NCI-H2196 treated with DMSO at 0.1 percent for 48 hours (cell line): ENCODE results near the gene ARHGAP10.
"Not testable (repeated sequence)": the region's sequence is repeated elsewhere in the genome, so short reads cannot be mapped to it uniquely, and the experiment has no call there.

Experiments
- DNase-seq: peaks from one replicate; lab custom pipeline; 2025; ENCODE audit not compliant: unreplicated experiment; lab: John Stamatoyannopoulos, UW

Gene ARHGAP10

GRCh38 chr4:147980586-147980985 lies 248.7 kb downstream of the ARHGAP10 start:
- no peak for DNase-seq

GRCh38 chr4:147981305-147981704 lies 249.4 kb downstream of the ARHGAP10 start:
- DNase-seq = no peak

DNA sequence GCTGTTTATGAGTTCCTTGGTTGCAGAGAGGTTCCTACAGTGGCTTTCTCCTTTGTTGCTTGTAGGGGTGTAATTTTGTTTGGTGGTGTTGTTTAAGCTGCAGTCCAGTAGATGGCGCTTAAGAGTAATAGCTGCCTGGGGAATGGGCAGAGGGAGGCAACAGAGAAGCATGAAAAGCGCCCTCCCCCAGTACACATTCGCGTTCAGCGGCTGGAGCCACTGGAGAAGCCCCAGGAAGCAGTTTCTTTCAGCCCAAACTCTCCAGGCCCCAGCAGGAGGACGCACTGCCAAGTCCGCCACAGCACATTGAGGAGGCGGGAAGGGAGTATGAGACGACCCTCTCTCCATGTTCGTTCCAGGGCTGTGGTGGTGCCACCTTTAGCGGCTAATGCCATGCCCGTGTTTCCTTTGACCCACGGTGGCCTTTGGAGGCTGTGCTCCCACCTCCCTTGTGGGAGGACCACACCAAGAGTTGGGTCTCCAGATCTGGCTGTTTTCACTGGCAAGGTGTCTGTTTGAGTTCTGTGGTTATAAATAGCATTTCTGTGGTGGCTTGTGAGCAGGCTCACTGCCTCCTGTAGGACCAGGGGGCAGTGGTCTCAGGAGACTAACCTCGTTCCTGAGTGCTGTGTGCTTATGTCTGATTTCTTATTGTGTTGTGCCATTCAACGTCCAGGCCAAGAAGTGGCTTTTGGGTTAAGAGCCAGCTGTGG lies 252.3 kb downstream of the ARHGAP10 start:
- DNase-seq = no peak

DNA sequence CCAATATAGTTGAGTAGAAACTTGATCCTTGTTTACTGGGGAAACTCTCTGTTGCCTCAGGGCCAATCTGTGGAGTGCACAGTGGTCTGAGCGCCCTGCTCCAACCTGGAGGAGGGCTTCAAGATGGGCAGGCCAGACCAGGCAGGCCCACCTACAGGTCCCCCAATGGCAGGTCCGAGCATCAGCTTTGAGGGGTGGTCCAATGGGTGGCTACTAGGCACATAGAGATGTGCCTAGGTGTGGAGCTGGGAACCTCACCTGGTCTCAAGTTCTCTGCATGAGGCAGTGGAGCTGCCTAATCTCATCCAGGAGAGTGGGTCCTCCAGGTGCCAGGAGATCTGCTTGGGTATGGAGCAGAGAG lies 252.9 kb downstream of the ARHGAP10 start:
- no peak for DNase-seq

DNA sequence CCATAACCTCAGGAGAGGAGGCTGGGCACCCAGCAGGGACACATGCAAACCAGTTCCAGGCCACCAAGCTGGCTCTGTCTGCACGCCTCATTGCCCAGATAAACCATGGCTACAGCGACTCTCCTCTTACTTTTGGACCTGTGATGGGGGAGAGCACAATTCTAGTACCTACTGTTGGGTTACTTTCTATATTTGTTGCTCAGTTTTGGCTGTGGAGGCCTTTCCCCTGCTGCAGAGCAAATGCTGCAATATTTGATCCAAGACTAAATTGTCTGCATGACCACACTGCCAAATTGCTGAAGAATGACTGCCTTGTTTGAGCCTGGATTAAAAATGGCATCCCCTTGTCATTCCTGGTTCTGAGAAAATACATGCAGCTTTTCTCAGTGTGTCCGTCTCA lies 253.5 kb downstream of the ARHGAP10 start:
- DNase-seq = no peak

- DNase-seq = no peak
Observed at GRCh38 chr4:147987252-147987651, 255.4 kb downstream of the ARHGAP10 start.

- no peak for DNase-seq
Observed at GRCh38 chr4:147991543-147992283, 259.8 kb downstream of the ARHGAP10 start.

- no peak for DNase-seq
Observed at GRCh38 chr4:147994076-147994475, 262.2 kb downstream of the ARHGAP10 start.

DNA sequence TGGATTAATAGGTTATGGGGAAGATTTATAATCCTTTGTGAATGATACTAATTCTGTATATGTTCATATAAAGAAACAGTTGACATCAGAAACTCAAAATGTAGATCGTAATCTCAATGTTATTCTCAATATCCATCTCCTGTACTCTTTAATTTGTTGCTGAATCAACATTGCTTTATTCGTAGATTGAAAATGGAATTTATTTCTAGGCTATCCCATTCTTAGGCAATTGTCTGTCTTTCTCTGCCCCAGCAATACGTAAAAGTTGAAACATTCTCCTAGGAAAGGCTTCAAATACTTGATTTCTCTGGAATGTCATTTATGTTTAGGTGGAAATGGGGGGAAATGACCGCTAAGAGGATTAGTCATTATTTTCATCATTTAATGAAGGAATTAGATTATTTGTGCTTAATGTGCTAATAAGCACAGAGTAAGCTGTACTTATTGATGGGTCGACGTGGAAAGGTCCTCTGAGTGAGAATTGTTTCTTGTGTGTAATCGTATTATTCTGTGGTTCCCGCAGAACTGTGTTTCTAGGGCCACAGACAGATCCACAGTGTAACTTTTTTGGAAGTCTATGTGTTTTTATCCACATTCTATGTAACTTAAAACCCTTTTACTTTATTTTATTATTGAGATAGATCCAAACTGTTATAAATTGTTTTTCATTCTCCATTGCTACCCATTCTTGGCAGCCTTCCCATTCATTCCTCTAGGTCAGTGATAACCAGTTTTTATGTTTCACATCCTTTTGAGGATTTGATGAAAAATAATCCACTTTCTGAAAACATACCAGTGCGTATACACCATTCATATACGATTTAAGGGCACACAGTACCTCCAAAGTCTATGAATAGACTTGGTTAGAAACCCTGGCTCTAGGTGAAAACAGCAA lies 262.9 kb downstream of the ARHGAP10 start:
- DNase-seq = no peak

DNA sequence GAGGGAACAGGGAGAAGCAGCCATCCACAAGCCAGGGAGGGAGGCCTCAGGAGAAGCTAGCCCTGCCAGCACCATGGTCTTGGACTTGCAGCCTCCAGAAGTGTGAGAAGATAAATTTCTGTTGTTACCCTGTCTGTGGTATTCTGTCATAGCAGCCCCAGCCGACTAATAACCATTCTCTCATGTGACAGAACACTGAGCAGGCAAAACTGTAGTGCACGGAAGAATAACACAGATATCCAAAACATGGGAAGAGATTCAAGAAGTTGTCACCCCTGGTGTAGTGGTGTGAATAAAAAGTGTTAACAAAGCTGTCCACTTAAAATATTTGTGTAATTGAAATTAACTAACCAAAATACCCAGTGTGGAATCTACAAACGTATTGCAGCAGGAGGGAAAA lies 265.0 kb downstream of the ARHGAP10 start:
- DNase-seq = no peak

- DNase-seq = not testable (repeated sequence)
Observed at GRCh38 chr4:148000038-148000437, 268.1 kb downstream of the ARHGAP10 start.

GRCh38 chr4:148004228-148004857 lies 272.5 kb downstream of the ARHGAP10 start:
- DNase-seq = no peak

- no peak for DNase-seq
Observed at GRCh38 chr4:148006001-148006400, 274.1 kb downstream of the ARHGAP10 start.

DNA sequence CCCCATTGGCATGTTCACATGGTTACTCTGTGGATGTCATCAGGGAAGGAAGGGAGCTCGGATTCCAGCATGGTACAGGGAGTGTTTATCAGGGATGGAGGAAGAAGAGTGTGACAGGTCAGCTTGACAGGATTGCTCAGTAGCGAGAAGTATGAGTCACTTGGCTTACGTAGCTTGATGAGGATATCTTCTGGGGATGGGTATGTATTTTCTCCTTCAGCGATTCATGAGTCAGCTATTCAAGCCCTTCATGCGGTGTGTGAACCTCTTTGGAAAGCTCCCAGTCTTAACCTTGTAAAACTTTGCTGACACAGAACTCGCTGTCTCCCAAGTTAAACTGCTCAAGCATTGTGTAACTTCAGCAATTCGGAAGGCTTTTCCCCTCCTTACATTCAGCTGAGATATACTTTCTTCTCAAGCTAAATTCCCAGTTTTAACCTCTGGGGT lies 275.4 kb downstream of the ARHGAP10 start:
- DNase-seq = no peak

DNA sequence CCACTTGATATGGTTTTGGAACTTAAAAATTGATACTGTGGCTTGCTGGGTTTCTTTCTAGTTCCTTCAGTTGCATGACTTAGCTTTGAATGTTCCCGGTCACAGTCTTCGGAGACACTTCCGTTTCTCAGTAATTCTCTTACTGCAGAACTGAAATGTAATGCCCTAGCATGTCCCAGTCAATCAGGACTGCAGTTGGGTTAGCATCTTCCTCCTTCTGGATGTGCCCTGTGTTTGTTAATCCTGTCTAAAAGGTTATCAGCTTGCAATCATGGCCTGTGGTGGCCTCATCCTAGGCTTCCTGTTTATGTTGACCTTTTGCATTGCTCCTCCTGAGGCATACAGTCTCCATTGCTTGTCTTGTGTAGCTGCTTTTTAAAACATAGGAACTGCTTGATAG lies 275.9 kb downstream of the ARHGAP10 start:
- DNase-seq = no peak

DNA sequence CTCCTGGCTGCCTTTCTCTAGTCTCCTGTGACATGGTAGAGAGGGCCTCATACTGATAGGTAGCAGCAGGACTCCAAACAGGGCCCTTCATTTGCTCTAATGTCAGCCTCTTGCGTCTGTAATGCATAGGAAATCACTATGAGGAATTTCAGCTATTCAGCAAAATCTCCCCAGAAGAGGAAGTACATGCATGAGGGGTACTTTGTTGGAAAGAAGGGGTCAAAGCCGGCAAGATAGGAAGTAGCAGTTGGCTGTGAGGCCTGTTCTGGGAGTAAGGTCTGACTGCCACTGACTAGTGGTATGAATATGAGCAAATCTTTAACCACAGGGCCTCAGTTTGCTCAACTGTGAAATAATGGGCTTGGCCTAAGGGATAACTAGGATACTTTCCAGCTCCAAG lies 283.2 kb downstream of the ARHGAP10 start:
- DNase-seq = no peak

- no peak for DNase-seq
Observed at GRCh38 chr4:148015468-148015867, 283.6 kb downstream of the ARHGAP10 start.

DNA sequence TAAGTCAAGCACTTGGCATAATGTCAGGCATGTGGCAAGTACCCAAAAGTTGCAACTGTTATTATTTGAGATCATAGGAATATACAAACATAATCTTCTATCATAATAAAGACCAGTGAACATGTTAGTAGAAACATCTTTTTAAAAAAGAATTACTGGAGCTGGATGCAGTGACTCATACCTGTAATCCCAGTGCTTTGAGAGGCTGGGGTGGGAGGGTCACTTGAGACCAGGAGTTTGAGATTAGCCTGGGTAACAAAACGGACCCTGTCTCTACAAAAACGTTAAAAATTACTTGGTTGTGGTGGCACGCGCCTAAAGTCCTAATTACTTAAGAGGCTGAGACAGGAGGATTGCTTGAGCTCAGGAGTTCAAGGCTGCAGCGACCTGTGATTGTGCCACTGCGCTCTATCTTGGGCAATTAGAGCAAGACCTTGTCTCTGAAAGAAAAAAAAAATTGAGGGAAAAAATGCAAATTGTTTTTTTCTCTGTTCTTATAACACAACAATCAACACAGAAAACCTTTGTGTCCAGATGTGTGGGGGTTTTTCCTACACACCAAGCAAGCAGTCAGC lies 284.3 kb downstream of the ARHGAP10 start:
- DNase-seq = no peak

- DNase-seq = no peak
Observed at GRCh38 chr4:148017801-148018200, 285.9 kb downstream of the ARHGAP10 start.

GRCh38 chr4:148021686-148022085 lies 289.8 kb downstream of the ARHGAP10 start:
- DNase-seq = no peak

DNA sequence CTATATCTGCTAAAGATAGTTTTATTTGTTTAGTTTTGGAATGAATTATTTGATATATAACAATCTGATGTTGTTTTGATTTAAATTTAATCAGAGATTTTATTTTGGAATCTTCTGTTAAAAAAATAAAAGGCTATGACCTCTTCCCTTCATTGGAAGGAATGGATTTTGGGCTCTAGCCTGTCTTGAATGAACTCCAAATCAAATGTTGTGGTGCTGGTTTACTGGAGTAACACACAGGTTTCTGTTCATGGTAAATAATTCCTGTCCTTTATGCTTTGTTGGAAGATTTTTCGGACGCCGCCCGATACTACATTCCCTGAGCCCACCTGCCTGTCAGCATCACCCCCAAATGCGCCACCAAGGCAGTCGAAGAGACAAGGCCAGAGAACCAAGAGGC lies 291.1 kb downstream of the ARHGAP10 start:
- no peak for DNase-seq
